Right lung (tissue), 10 donors: ENCODE measurements around the gene SUMO3. TPM values are rescaled to one million over a fixed set of nuclear protein-coding genes. Genes with fewer than 3 reads are reported as not detected.

Source experiments
- DNase-seq, 2 donors: peaks; one replicate each; pipeline ENCODE4 v3.0.0-alpha.2; 2013
- long read RNA-seq, 8 donors: transcript quantifications; one replicate each; lab custom pipeline, GENCODE V29; 2026
- polyA plus RNA-seq, 5 donors: library from polyadenylated mRNA; unstranded; fragments of 120-200 nt; gene quantifications; one replicate each; pipeline versions ENCODE4 v1.2.1 to v1.2.3, GENCODE V29; 2013; ENCODE audit warnings: inconsistent platforms in 1 of 5, low replicate concordance in 1 of 5; ENCODE audit not compliant: insufficient read length in 5 of 5, insufficient read depth in 1 of 5

SUMO3 gene
- polyA plus RNA-seq: 100 to 1,000 TPM; 116 to 138 (median 124) TPM
- long read RNA-seq, donor 1, transcript SUMO3-201 (4 exons, 1,807 nt): major isoform, 124 of 124 reads
- long read RNA-seq, donor 1, partial matches to known transcripts: 0 of 124 reads
- long read RNA-seq, donor 1, other reads (novel, unspliced or antisense): 0 of 124 reads
- long read RNA-seq, donor 2, transcript SUMO3-201 (4 exons, 1,807 nt): major isoform, 41 of 42 reads
- long read RNA-seq, donor 2, partial matches to known transcripts: 0 of 42 reads
- long read RNA-seq, donor 2, other reads (novel, unspliced or antisense): 0 of 42 reads
- long read RNA-seq, donor 3, transcript SUMO3-201 (4 exons, 1,807 nt): major isoform, 61 of 68 reads
- long read RNA-seq, donor 3, partial matches to known transcripts: 7 of 68 reads
- long read RNA-seq, donor 3, other reads (novel, unspliced or antisense): 0 of 68 reads
- long read RNA-seq, donor 4, transcript SUMO3-201 (4 exons, 1,807 nt): major isoform, 47 of 103 reads
- long read RNA-seq, donor 4, partial matches to known transcripts: 56 of 103 reads
- long read RNA-seq, donor 4, other reads (novel, unspliced or antisense): 0 of 103 reads
- long read RNA-seq, donor 5, transcript SUMO3-201 (4 exons, 1,807 nt): major isoform, 98 of 104 reads
- long read RNA-seq, donor 5, partial matches to known transcripts: 0 of 104 reads
- long read RNA-seq, donor 5, other reads (novel, unspliced or antisense): 5 of 104 reads
- long read RNA-seq, donor 6, transcript SUMO3-201 (4 exons, 1,807 nt): major isoform, 108 of 108 reads
- long read RNA-seq, donor 6, partial matches to known transcripts: 0 of 108 reads
- long read RNA-seq, donor 6, other reads (novel, unspliced or antisense): 0 of 108 reads
- long read RNA-seq, donor 7, transcript SUMO3-201 (4 exons, 1,807 nt): major isoform, 75 of 75 reads
- long read RNA-seq, donor 7, partial matches to known transcripts: 0 of 75 reads
- long read RNA-seq, donor 7, other reads (novel, unspliced or antisense): 0 of 75 reads
- long read RNA-seq, donor 8, transcript SUMO3-201 (4 exons, 1,807 nt): major isoform, 50 of 50 reads
- long read RNA-seq, donor 8, partial matches to known transcripts: 0 of 50 reads
- long read RNA-seq, donor 8, other reads (novel, unspliced or antisense): 0 of 50 reads

DNA sequence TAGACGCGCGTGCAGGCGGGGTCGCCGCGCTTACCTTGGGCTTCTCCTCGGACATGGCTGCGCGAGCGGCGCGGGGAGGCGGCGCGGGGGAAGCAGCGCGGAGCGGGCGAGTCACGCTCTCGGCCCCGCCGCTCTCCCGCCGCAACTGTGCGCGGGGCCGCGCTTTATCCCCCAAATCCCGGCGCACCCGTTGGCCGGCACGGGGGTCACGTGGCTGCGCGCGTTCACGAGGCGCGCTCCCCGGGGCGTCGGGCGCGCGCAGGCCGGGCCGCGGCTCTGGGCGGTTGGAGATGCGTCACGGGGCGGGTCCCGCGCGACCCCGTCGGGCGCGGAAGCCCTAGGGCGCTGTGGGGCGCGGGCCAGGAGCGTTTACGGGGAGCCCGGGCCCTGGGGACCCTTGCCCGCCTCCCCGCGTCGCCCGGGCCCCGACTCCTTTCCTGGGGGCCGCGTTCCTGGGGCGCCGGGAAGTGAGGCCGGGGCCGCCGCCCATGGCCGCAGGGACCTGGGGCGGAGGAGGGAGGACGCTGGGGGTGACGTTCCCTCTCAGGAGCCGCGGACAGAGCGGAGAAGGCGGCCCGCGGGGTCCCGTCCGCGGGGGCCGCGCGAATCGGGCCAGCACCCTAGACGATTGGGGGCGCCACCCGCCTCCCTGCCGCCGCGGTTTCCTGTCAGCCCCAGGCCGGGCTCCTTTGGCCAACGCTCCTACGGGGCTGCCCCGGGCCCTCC is at the start of gene SUMO3:
Gene SUMO3 (minus strand): TSS at position 149 of the 726 bp plus-strand sequence. CDS start 94 bp downstream, at position 55.
- peak; percentile 81 to 88 for DNase-seq

- no peak for DNase-seq
These were observed 49.6 kb upstream of the SUMO3 start for GRCh38 chr21:44867464-44867863.

GRCh38 chr21:44866780-44867179 is 48.9 kb upstream of the SUMO3 start:
- no peak for DNase-seq

DNA sequence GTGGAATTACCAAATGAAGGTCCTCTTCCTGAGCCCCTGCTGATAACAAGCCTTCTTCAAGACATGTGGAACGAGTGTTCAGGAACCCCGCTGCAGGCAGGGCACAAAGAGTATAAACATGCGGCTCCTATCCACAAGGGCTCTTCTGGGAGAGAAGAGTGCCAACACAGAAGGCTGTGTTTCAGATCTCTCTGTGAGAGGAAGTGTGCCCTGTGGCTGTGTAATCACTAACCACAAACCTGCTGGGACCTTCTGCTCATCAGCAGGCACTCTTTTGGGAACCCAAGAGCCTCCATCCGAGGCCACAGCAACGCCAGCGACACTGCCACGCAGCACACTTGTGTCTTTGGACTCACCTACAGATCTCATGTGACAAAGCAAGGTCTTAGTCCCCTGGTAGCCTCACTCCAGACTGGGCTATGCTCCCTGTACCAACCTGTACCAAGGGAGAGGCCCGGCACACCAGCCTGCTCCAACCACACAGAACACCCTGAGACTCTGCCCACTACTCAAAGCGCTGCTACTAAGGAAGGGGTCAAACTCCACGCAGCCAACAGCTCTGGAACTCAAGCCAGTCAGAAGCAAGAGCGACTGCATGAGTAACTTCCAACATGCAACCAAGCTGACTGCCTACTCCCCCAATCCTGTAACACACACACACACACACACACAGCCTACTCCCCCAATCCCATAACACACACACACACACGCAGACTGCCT is 47.9 kb upstream of the SUMO3 start:
- no peak for DNase-seq

- no peak for DNase-seq
These were observed 45.2 kb upstream of the SUMO3 start for GRCh38 chr21:44862869-44863685.

GRCh38 chr21:44858791-44859190 is 40.9 kb upstream of the SUMO3 start:
- DNase-seq: no peak

GRCh38 chr21:44858291-44858690 is 40.4 kb upstream of the SUMO3 start:
- DNase-seq: no peak

DNA sequence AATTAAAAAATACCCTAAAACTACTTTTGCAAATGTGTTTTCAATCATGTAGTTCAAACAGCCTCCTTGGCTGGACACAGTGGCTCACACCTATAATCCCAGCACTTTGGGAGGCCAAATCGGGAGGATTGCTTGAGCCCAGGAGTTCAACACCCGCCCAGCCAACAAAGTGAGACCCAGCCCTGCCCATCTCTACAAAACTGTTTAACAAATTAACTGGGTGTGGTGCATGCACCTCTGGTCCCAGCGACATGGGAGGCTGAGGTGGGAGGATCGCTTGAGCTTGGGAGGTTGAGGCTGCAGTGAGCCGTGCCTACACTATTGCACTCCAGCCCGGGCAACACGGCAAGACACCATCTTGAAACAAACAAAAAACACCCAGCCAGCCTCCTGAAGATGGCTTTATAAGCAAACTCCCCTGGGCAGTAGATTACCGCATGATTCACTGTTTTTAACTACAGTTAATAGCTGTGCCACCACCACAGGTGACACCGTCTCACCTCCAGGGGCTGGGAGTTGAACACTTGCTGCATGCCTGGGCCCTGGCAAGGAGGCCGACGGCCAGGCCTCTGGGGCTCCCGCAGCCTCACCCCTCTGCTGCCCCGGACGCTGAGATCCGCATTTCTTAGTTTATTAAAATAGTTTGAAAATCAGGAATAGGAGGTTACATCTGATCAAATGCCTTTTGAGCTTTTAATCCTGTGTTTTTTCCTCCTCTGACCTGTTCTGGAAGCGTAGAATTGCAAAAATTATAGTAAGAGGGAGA is 39.4 kb upstream of the SUMO3 start:
- DNase-seq: no peak

DNA sequence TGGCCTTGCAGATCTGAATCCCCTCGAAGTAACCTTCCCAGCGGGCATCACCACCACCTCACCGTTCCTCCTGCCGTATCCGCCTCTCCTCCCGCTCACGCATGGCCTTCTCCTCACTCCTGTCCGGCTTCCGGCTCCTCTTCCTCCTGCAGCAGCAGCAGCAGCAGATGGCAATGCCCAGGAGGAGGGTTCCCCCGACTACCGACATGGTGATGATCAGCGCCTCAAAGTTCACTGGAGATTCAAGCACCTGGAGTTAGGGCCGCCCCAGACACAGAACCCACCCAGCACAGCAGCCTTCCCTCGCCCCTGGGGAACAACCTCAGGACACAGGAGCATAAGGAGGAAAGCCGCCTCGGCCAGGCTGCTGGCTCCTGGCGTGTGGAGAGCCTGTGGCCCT is 38.3 kb upstream of the SUMO3 start:
- no peak for DNase-seq

GRCh38 chr21:44855572-44855971 is 37.7 kb upstream of the SUMO3 start:
- no peak for DNase-seq

DNA sequence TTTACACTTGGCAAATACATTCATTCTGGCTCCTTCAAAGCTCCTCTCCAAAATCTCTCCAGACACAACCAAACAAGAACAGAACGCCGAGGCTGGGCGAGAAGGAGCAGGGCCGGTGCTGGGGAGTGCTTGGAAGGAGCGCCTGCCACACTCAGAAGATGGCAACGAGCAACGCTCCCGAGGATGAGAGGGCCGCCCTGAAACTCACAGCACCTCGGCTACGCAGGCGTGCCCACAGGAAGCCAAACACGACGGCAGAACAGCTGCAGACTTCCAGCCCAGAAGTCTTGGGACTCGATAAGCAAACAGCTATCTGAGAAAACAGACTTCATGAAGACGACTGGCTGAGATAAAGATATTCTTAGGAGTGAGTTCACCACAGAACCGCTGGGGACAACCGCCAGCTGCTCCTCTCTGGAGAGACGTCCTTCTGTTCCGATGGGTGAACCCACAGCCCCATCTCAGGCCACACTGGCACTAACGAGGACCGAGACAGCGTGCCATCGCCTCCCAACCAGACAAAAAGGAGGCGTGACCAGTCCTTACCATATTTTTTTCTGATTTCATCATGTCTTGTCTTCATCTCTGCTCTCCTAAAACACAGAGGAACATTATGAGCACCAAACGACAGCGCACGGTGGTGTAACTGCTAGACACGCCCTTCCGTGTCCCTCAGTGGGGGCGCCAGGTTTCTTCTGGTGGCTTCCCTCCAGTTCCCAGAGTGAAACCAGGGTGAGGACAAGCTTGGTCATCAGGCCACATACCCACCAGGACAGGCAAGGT is 37.0 kb upstream of the SUMO3 start:
- DNase-seq: no peak

- DNase-seq: no peak
These were observed 36.5 kb upstream of the SUMO3 start for GRCh38 chr21:44854391-44854663.

DNA sequence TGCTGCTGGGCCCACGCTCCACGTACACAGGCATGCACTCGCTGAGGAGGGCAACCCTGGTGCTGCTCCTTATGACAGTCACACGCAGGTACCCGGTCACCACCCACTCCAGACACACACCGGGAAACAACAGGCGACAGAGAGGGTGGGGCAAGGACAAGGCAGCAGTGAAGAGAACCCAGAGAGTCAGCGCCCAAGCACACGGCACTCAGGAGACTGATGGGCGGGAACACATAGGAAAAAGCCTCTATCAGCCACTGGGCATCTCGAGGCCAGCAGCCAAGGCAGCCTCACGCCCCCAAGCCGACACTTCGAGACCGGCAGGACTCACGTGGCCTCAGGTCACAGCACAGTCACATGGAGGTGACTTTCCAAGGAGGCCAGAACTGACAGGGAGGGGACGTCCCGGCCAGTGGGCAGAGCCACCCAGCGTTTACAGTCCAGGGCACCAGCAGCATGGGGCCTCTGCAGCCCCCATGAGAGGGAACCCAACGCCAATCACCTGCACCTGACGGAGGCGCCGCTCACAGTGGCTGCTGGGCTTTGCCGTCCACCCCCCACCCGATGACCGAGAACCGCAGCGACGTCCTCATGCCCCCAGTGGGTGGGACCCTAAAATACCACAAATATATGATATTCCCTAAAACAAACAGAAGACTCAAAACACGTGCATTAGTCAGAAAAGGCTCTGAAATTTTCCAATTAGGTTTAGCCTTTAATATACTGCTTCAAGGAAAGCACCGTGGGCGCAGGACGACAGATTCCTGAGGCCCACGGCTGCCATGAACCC is 35.9 kb upstream of the SUMO3 start:
- no peak for DNase-seq

GRCh38 chr21:44850905-44851657 is 33.2 kb upstream of the SUMO3 start:
- DNase-seq: no peak

DNA sequence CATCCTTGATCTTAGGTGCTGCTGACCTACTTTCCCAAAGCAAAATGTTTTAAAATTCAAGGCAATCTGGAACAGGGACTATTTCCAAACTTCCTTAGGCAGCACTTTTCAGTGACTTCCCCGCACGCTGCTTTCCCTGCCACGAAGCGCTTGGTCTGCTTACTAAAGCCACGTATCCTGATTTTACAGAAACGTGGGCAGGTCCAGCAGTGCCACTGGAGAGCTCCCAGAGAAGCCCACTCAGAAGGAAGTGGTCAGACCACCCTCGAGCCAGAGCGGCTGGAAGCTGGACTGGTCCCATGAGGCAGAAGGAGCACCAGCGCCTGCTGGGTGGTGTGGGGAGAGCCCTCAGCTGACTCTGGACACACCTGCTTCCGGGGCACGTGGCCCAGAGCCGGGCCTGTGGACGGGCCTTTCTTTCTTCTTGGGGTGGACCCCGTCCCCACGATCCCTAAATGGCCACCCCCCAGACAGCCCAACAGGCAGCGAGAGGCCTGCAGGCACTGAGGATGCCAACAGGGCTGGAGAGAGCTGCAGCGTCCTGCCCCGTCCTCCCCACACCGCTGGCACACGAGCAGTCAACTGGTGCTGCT is 32.4 kb upstream of the SUMO3 start:
- no peak for DNase-seq

GRCh38 chr21:44849616-44850130 is 31.8 kb upstream of the SUMO3 start:
- no peak for DNase-seq
